Chondrocyte (in vitro differentiated cells): ENCODE results near the gene ENTPD5. TPM values are rescaled to one million over a fixed set of nuclear protein-coding genes. Genes with fewer than 3 reads are reported as not detected.

ENCODE experiments used
- DNase-seq: peaks from one replicate; pipeline ENCODE4 v3.0.0; 2021; ENCODE audit warnings: mixed read lengths, low spot score
- H3K27ac Mint-ChIP-seq: one replicate; pipeline ENCODE4 v1.8.0; 2021; ENCODE audit warnings: mild to moderate bottlenecking, moderate library complexity, mixed read lengths; ENCODE audit not compliant: unreplicated experiment
- H3K27me3 Mint-ChIP-seq: 2 replicates; pipeline ENCODE4 v1.8.0; 2021; ENCODE audit warnings: low read depth, mixed read lengths
- H3K36me3 Mint-ChIP-seq: 2 replicates; pipeline ENCODE4 v1.8.0; 2021; ENCODE audit warnings: low read depth, mixed read lengths
- H3K4me1 Mint-ChIP-seq: 2 replicates; pipeline ENCODE4 v1.8.0; 2021; ENCODE audit warnings: low read depth, mild to moderate bottlenecking, mixed read lengths
- H3K4me3 Mint-ChIP-seq: one replicate; pipeline ENCODE4 v1.8.0; 2021; ENCODE audit warnings: mild to moderate bottlenecking, moderate library complexity, mixed read lengths; ENCODE audit not compliant: unreplicated experiment
- H3K9me3 Mint-ChIP-seq: 2 replicates; pipeline ENCODE4 v1.8.0; 2021; ENCODE audit warnings: low read depth, mixed read lengths
- CTCF ChIP-seq: fragments of 200-600 bp; sonication (generic); IDR thresholded peaks from 2 replicates; pipeline ENCODE4 v1.5.0; 2021; ENCODE audit warnings: antibody characterized with exemption, mild to moderate bottlenecking, moderate library complexity
- total RNA-seq: library from RNA; stranded (reverse); gene quantifications from 3 replicates; pipeline ENCODE4 v1.2.1, GENCODE V29; 2021

ENTPD5 gene
- total RNA-seq, 1 donor from 2014 or later = 19.3 TPM

GRCh38 chr14:73961192-73961591, 57.9 kb downstream of the ENTPD5 start:
- Mint-ChIP-seq H3K4me3 (no peak overlapping the region), H3K4me1 (no peaks in the 10 kb centered on the region), H3K27ac (no peak overlapping the region), H3K9me3 (no peaks in the 10 kb centered on the region), H3K36me3 (peaks cover 40% of the 10 kb centered on the region), H3K27me3 (no peaks in the 10 kb centered on the region)
- DNase-seq = no peak
- no peak for TF ChIP-seq CTCF

DNA sequence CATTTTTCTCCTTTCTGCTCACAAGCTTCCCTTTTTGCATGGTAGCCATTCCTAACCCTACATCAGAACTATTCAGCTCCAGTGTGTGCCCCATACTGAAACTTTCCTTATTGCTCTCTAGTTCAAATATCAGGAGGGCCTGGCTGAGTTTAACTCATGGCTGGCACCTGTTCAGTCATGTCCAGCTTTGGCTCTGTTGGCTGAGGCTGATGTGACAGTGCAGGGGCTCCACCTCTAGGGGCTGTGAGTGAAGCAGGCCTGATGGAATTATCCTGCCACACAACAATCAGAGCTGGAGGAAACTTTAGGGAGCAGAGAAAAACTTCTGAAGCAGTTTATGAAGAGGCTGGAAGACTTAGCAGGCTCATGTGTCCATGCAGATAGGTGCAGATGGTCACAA, 60.5 kb downstream of the ENTPD5 start:
- DNase-seq = no peak
- Mint-ChIP-seq H3K36me3 (peaks cover 41% of the 10 kb centered on the region), H3K4me1 (no peaks in the 10 kb centered on the region), H3K27ac (no peak overlapping the region), H3K4me3 (no peak overlapping the region), H3K27me3 (no peaks in the 10 kb centered on the region), H3K9me3 (no peaks in the 10 kb centered on the region)
- TF ChIP-seq CTCF = no peak

- Mint-ChIP-seq H3K27ac (no peak overlapping the region), H3K4me3 (no peak overlapping the region), H3K27me3 (no peaks in the 10 kb centered on the region), H3K4me1 (peaks cover 14% of the 10 kb centered on the region), H3K36me3 (peaks cover 27% of the 10 kb centered on the region), H3K9me3 (no peaks in the 10 kb centered on the region)
- DNase-seq = no peak
- no peak for TF ChIP-seq CTCF
Observed at GRCh38 chr14:73955674-73956073, 63.4 kb downstream of the ENTPD5 start.

GRCh38 chr14:73953731-73954130, 65.4 kb downstream of the ENTPD5 start:
- H3K4me3 Mint-ChIP-seq = no peak overlapping the region
- H3K27ac Mint-ChIP-seq = no peak overlapping the region
- H3K4me1 Mint-ChIP-seq = peaks cover 24% of the 10 kb centered on the region
- peaks cover 17% of the 10 kb centered on the region for H3K36me3 Mint-ChIP-seq
- no peaks in the 10 kb centered on the region for H3K27me3 Mint-ChIP-seq
- TF ChIP-seq CTCF = no peak
- DNase-seq = no peak
- H3K9me3 Mint-ChIP-seq = no peaks in the 10 kb centered on the region

- DNase-seq = peak; percentile 98
- TF ChIP-seq CTCF = peak; percentile 39
- no peaks in the 10 kb centered on the region for H3K27me3 Mint-ChIP-seq
- H3K4me1 Mint-ChIP-seq = peaks cover 24% of the 10 kb centered on the region
- H3K4me3 Mint-ChIP-seq = peak within 1 kb of the TSS; percentile 98
- peaks cover 6% of the 10 kb centered on the region for H3K36me3 Mint-ChIP-seq
- H3K27ac Mint-ChIP-seq = peak within 1 kb of the TSS; percentile 97
- no peaks in the 10 kb centered on the region for H3K9me3 Mint-ChIP-seq
Observed at GRCh38 chr14:73949752-73950734, 69.0 kb downstream of the ENTPD5 start, which contains the start of the genes COQ6 and FAM161B. TSS of gene COQ6 (plus strand) at chr14:73950302. CDS start at chr14:73950333, 31 bp downstream. TSS of gene FAM161B (minus strand) at chr14:73950094. CDS start at chr14:73950026, 68 bp downstream.
